ENCODE data around the gene MBNL1.

Gene MBNL1

GRCh38 chr3:152299249-152299976, 30.7 kb downstream of the MBNL1 start:
- FAIRE-seq = no peak

DNA sequence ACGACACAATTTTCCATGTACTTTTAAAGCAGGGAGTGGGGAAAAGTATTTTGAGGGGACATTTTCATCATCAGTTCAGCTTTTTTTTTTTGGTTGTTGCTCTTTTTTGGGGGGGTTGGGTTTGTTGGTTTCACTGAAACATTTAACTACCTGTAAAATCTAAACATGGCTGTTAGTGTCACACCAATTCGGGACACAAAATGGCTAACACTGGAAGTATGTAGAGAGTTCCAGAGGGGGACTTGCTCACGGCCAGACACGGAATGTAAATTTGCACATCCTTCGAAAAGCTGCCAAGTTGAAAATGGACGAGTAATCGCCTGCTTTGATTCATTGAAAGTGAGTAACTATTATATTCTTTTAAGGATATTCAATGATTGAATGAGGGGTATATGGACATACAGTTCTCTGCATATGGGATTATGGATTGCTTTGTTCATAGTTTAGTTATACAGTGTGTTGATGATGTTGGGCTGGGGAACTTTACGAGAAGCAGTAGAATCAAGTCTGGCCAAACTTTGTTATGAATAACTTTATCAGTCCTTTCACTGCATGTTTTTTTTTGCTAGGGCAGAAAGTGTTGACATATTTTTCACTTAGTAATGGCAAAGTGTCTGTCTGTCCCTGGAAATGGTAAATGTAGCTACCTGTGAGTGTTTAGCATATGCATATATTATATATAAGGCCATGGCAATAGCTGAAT, 31.5 kb downstream of the MBNL1 start:
- no peak for FAIRE-seq

GRCh38 chr3:152301745-152302181, 33.0 kb downstream of the MBNL1 start:
- FAIRE-seq = no peak

DNA sequence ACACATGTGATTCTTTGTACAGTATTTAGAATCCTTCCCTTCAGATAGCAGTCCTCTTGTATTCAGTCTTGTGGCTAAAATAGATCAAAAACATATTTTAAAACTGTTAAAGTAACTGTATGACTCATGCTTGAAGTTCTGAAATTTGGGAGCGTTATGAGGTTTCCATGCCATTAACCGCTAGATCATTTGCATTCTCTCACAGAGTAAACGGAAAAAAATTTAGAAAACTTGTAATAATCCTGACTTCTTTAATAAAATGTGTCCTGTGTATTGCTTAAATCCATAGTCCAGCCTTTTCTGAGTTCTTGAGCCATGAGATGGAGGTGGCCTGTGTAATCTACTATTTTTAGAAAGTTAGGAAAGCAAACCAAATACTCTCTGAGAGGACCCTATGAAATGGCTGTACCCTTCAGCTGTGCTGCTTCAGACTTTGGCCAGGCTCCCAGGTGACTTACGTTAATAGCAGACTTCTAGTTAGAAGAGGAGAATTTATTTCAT, 33.8 kb downstream of the MBNL1 start:
- FAIRE-seq = no peak

DNA sequence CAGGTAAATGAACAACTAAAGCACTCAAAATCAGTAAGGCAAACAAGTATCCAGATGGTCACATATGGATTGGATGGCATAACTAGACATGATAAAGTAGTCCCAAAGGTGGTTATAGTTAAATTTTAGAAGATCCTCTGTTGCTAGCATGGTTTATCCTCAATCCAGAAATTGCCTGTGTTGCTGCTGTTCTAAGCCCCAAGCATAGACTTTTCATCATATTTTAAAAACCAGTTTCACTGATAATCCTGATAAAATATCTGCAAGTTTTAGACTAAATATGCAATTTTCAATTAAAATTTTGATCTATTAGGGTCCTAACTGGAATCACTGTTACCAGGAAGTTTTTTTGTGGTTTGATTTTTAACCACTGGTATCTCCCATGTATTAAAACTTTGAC, 35.4 kb downstream of the MBNL1 start:
- FAIRE-seq = no peak

GRCh38 chr3:152305075-152305474, 36.3 kb downstream of the MBNL1 start:
- no peak for FAIRE-seq

GRCh38 chr3:152307829-152308474, 39.2 kb downstream of the MBNL1 start:
- FAIRE-seq = no peak

GRCh38 chr3:152308475-152308844, 39.7 kb downstream of the MBNL1 start:
- no peak for FAIRE-seq

DNA sequence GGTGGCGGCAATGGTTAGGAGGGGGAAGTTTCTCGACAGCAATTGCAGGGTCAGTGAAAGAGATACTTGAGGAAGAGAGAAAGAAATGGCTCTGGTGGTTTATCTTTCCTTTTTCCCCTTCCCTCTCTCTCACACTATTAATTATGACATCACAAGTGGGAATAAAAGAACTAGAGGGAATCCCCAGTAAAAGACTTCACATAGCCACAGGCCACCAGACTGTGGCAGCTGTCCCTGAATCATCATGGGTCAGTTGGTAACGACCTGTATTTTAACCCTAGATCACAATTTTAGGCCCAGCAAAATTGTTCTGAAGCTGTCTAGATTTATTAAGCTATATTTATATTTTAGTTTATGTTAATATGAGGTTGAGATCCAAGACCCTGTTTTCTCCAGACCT, 40.3 kb downstream of the MBNL1 start:
- no peak for FAIRE-seq

- no peak for FAIRE-seq
Measured at GRCh38 chr3:152309535-152310307, 41.0 kb downstream of the MBNL1 start.

DNA sequence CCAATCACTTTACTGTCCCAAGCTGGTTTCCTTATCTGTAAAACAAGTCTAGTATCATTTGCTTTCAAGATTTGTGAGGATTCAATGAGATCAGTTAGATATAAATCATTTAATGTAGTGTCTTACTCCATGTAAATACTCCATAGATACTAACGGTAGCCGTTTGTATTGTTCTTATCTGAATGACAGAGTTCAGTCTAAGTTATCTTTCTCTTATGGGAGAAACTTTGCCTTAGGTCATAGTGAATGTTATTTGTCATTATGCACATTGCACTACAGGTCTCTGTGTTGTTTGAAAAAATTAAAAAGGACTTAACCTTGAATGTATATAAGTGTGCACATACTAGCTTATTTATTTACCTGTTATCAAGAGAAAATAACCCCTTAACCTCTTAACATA, 44.7 kb downstream of the MBNL1 start:
- no peak for FAIRE-seq

DNA sequence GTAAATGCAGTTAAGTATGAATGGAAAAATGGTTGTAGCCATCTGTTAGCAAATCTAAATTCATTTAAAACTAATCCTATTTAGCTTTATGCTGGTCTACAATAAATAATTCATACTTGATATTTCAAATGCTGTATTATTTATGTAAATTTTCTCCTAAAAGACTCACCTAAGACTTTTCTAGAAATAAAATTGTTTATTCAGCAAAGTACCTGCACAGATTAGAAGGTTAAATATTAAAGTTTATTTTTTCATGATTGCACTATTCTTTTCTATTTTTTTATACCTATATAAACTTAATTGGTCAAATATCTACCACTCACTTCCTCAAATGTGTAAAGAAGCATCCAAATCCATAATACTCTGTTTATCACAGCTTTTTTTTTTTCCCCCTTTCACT, 45.2 kb downstream of the MBNL1 start:
- FAIRE-seq = no peak

DNA sequence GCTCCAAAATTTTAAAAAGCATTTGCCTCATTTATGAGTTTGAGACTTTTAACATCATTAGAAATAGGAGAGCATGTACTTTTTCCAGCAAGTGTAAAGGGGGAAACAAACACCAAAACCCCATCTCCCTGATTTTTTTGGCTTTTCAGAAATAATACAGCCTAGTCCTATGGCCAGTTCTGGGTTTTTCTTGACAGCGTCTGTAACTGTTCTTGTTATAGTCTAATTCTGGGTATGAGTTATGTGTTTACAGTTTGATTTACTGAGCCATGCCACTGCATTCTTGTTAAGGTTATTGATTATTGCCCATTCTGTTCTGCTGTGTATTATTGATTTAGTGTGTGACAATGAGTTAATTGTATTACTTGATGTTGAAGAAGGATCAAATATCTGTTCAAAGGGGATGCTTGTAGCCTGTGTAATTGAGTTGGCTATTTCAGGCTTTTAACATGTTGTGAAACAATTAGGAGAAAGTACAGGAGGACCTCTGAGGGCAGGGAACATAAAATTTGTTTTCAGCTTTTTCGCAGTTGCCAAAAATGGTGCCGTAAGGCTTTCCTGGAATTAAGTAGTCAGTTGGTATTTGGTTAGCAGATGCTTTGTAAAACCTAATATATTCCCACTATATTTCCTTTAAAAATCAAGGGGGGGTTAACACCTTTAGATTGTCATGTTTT, 46.1 kb downstream of the MBNL1 start:
- FAIRE-seq = no peak

DNA sequence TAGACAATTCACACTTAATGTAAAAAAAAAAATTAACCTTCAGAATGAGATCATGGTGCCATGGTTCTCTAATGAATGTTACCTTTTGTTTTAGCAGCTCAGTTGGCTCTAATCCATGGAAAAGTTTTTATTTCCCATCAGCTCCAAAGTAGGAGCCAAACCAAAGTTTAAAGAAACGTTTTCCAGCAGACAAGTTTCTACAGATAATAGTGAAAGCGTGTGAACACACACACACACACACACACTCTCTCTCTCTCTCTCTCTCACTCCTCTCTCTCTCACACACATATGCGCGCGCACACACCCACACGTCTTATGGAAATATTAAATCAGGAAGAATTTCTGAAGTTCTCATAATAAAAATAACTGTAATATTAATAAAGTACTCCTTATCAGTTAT, 46.9 kb downstream of the MBNL1 start:
- FAIRE-seq = no peak

- no peak for FAIRE-seq
Measured at GRCh38 chr3:152316318-152316717, 47.6 kb downstream of the MBNL1 start.

- FAIRE-seq = no peak
Measured at GRCh38 chr3:152317184-152317583, 48.5 kb downstream of the MBNL1 start.

- FAIRE-seq = no peak
Measured at GRCh38 chr3:152317956-152318355, 49.2 kb downstream of the MBNL1 start.

DNA sequence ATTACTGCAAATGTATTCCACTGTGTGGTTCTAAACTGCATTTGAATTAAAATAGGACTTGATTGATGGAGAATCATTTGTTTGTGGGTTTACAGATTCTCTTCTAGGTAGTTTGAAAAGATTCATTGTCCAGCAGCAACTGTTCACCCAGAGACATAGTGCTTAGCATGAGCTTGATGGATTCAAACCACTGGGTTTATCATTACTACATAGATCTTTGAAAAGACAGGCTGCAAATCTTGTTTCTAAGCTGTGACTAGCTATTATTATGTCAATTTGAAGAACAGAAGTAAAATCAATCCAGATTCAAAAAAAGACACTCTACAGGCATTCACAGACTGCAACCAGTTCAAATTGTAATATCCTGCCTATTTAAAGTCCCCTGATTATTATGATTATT, 49.8 kb downstream of the MBNL1 start:
- no peak for FAIRE-seq

DNA sequence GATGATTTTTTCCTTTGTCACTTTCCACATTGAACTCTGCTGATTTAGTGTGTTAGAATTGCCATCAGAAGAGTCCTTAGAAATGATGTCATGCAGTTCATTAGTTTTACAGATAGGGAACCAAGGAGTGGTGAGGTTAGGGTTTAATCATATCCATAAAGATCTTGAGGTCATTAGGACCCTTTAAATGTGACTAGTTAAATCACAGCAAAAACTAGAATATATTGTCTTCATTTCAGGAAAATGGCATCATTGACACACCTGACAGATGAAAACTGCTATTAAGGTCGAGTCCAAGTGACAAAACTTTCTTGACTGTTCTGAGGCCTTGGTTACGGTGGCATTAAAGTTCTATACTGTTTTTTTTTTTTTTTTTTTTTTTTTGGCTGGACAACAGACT, 50.5 kb downstream of the MBNL1 start:
- no peak for FAIRE-seq

- FAIRE-seq = no peak
Measured at GRCh38 chr3:152319831-152320617, 51.3 kb downstream of the MBNL1 start.

GRCh38 chr3:152321200-152321954, 52.6 kb downstream of the MBNL1 start:
- no peak for FAIRE-seq

All from TTC549 (cell line).